Activated CD8-positive, alpha-beta T cell treated with anti-CD3 and anti-CD28 coated beads for 36 hours (primary cell): ENCODE measurements around the gene STOML1. TPM values are rescaled to one million over a fixed set of nuclear protein-coding genes. Genes with fewer than 3 reads are reported as not detected.

Experiments
- ATAC-seq: fragments of 200-7000 bp; cut with Tn5 transposase; one replicate; pipeline ENCODE4 v1.10.0; 2021; ENCODE audit warnings: mild to moderate bottlenecking, moderate library complexity
- CTCF ChIA-PET: fragments of 350-600 bp; sonication (Branson Sonifier 250); formaldehyde crosslinking; loops from one replicate; lab custom pipeline; 2021; ENCODE audit warnings: antibody characterized with exemption; lab: Charles Lee
- POLR2A ChIA-PET: fragments of 350-600 bp; sonication (Branson Sonifier 250); formaldehyde crosslinking; loops from one replicate; lab custom pipeline; 2021; ENCODE audit warnings: antibody characterized with exemption; lab: Charles Lee
- DNase-seq: peaks from one replicate; pipeline ENCODE4 v3.0.0-alpha.2; 2020
- H3K27ac Mint-ChIP-seq: one replicate; pipeline ENCODE4 v1.8.0; 2021; ENCODE audit warnings: mild to moderate bottlenecking, mixed read lengths
- H3K27me3 Mint-ChIP-seq: one replicate; pipeline ENCODE4 v1.8.0; 2021; ENCODE audit warnings: mixed read lengths
- H3K36me3 Mint-ChIP-seq: one replicate; pipeline ENCODE4 v1.8.0; 2021; ENCODE audit warnings: low read depth, mixed read lengths
- H3K4me1 Mint-ChIP-seq: one replicate; pipeline ENCODE4 v1.8.0; 2021; ENCODE audit warnings: low read depth, mixed read lengths
- H3K4me3 Mint-ChIP-seq: one replicate; pipeline ENCODE4 v1.8.0; 2021; ENCODE audit warnings: mild to moderate bottlenecking, moderate library complexity, mixed read lengths
- H3K9me3 Mint-ChIP-seq: one replicate; pipeline ENCODE4 v1.8.0; 2021; ENCODE audit warnings: mixed read lengths
- CTCF ChIP-seq: fragments of 200-600 bp; IDR thresholded peaks from one replicate; pipeline ENCODE4 v1.8.0; 2022; ENCODE audit warnings: antibody characterized with exemption, mild to moderate bottlenecking
- intact Hi-C: fragments of 100-400 bp; cut with micrococcal nuclease; formaldehyde crosslinking; loops from one replicate; pipeline ENCODE4 v1.10.0; 2022
- total RNA-seq, 2 experiments: library from RNA; stranded (reverse); gene quantifications; one replicate each; pipeline ENCODE4 v1.2.3, GENCODE V29; 2021

STOML1 gene
- total RNA-seq, 2 experiments from 2014 or later: 5.2 to 6.5 TPM

DNA sequence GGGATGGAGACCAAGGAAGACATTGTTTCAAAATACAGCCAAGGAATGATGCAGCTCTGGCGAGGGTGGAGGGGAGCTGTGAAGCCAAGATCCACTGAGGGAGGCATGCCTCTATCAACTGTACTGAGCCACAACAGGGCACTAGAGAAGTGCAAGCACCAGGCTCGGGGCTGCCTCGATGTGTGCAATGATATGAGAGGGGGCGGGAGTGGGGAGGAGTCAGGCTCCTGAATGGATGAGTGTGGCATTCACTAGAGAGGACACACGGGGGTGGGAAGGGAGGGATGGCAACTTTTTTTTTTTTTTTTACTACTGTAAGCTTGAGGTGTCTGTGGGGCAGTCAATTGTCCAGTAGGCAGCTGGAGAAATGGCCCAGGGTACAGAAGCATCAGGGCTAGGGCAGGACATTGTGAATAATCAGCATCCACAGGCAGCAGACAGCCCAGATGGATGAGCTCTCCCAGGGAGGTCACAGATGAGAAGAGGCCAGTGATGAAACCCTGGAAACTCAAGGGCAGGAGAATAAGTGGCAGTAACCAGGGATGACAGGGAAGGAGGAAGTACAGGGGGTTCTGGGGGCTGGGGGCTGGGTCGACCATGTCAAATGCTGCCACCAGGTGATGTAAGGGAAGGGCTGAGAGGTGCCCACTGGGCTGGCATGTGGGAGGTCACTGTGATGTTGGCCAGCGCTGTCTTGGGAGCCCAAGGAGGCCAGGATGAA, 5.9 kb downstream of the STOML1 start:
- H3K27ac Mint-ChIP-seq: no peak overlapping the region
- DNase-seq: no peak
- peaks cover 8% of the 10 kb centered on the region for H3K36me3 Mint-ChIP-seq
- H3K4me1 Mint-ChIP-seq: peaks cover 34% of the 10 kb centered on the region
- CTCF ChIA-PET: interaction anchor here (1.5 to 11.4 kb wide), 2 partner anchors 10 to 62 kb away, joined by 5 to 106 read pairs; no protein-coding TSS in a partner anchor
- H3K27me3 Mint-ChIP-seq: no peaks in the 10 kb centered on the region
- no peak for TF ChIP-seq CTCF
- POLR2A ChIA-PET: no interaction called here
- no peaks in the 10 kb centered on the region for H3K9me3 Mint-ChIP-seq
- intact Hi-C loops: no loop called here
- no peak for ATAC-seq
- H3K4me3 Mint-ChIP-seq: no peak overlapping the region

GRCh38 chr15:73985101-73985873, 6.8 kb downstream of the STOML1 start:
- ChIA-PET CTCF (interaction anchor here (1.5 to 11.4 kb wide), 3 partner anchors 9 to 63 kb away, joined by 5 to 106 read pairs (median 5); partner anchors contain the start of gene PML), POLR2A (no interaction called here)
- no peak overlapping the region for H3K4me3 Mint-ChIP-seq
- H3K4me1 Mint-ChIP-seq: peaks cover 31% of the 10 kb centered on the region
- H3K9me3 Mint-ChIP-seq: no peaks in the 10 kb centered on the region
- no peak for TF ChIP-seq CTCF
- H3K27me3 Mint-ChIP-seq: no peaks in the 10 kb centered on the region
- intact Hi-C loops: no loop called here
- peak overlapping the region; percentile 35 for H3K27ac Mint-ChIP-seq
- no peak for ATAC-seq
- DNase-seq: no peak
- H3K36me3 Mint-ChIP-seq: peaks cover 8% of the 10 kb centered on the region

- H3K4me1 Mint-ChIP-seq: peaks cover 31% of the 10 kb centered on the region
- intact Hi-C loops: no loop called here
- ATAC-seq (no peak), DNase-seq (no peak)
- TF ChIP-seq CTCF: no peak
- CTCF ChIA-PET: interaction anchor here (1.8 to 11.4 kb wide), 2 partner anchors 9 to 10 kb away, joined by 5 to 106 read pairs; partner anchors contain the start of gene PML
- H3K27me3 Mint-ChIP-seq: no peaks in the 10 kb centered on the region
- POLR2A ChIA-PET: no interaction called here
- no peaks in the 10 kb centered on the region for H3K9me3 Mint-ChIP-seq
- H3K4me3 Mint-ChIP-seq: no peak overlapping the region
- H3K36me3 Mint-ChIP-seq: peaks cover 8% of the 10 kb centered on the region
- peak overlapping the region; percentile 35 for H3K27ac Mint-ChIP-seq
These were observed 7.7 kb downstream of the STOML1 start for GRCh38 chr15:73984208-73984979.

GRCh38 chr15:73983773-73984172, 8.3 kb downstream of the STOML1 start:
- peaks cover 8% of the 10 kb centered on the region for H3K36me3 Mint-ChIP-seq
- H3K9me3 Mint-ChIP-seq: no peaks in the 10 kb centered on the region
- TF ChIP-seq CTCF: no peak
- POLR2A ChIA-PET: interaction anchor here (1.2 kb wide), 1 partner anchor 14 kb away, joined by 3 read pairs; no protein-coding TSS in a partner anchor
- H3K4me3 Mint-ChIP-seq: no peak overlapping the region
- ATAC-seq (no peak), DNase-seq (no peak)
- peaks cover 29% of the 10 kb centered on the region for H3K4me1 Mint-ChIP-seq
- H3K27ac Mint-ChIP-seq: no peak overlapping the region
- intact Hi-C loops: no loop called here
- CTCF ChIA-PET: interaction anchor here (1.4 to 1.8 kb wide), 2 partner anchors 11 kb away, joined by 5 to 11 read pairs; partner anchors contain the start of gene PML
- no peaks in the 10 kb centered on the region for H3K27me3 Mint-ChIP-seq
